Astrocyte (in vitro differentiated cells and primary cell): ENCODE data around the gene GNAQ. TPM values are rescaled to one million over a fixed set of nuclear protein-coding genes. Genes with fewer than 3 reads are reported as not detected.

Source experiments
- DNase-seq: peaks from one replicate; pipeline ENCODE4 v3.0.0-alpha.2; 2010; ENCODE audit warnings: low read depth
- FAIRE-seq: peaks from 2 replicates; lab custom pipeline; 2011; peaks lifted over from hg19 to GRCh38; lab: Jason Lieb, UNC
- H2AFZ ChIP-seq: 2 replicates; pipeline ENCODE4 v1.6.0; 2012; ENCODE audit warnings: low read depth, low read length, inconsistent platforms
- H3K27ac ChIP-seq: 2 replicates; pipeline ENCODE4 v1.5.1; 2011; ENCODE audit warnings: low read depth, low read length, inconsistent platforms
- H3K27me3 ChIP-seq: 2 replicates; pipeline ENCODE4 v1.6.0; 2011; ENCODE audit warnings: low read length, inconsistent platforms; ENCODE audit not compliant: insufficient read depth
- H3K36me3 ChIP-seq: 2 replicates; pipeline ENCODE4 v1.5.1; 2011; ENCODE audit warnings: low read length, inconsistent platforms; ENCODE audit not compliant: insufficient read depth
- H3K4me1 ChIP-seq: 2 replicates; pipeline ENCODE4 v1.5.1; 2011; ENCODE audit warnings: low read length, inconsistent platforms; ENCODE audit not compliant: insufficient read depth
- H3K4me2 ChIP-seq: 2 replicates; pipeline ENCODE4 v1.6.0; 2012; ENCODE audit warnings: low read length, inconsistent platforms
- H3K4me3 ChIP-seq: 2 replicates; pipeline ENCODE4 v1.5.1; 2011; ENCODE audit warnings: low read depth, mild to moderate bottlenecking, low read length, inconsistent platforms; ENCODE audit not compliant: insufficient read depth
- H3K79me2 ChIP-seq: 2 replicates; pipeline ENCODE4 v1.6.0; 2012; ENCODE audit warnings: mild to moderate bottlenecking, low read length, inconsistent platforms; ENCODE audit not compliant: insufficient read depth
- H3K9ac ChIP-seq: 2 replicates; pipeline ENCODE4 v1.6.0; 2012; ENCODE audit warnings: mild to moderate bottlenecking, low read length, inconsistent platforms
- H3K9me3 ChIP-seq: 2 replicates; pipeline ENCODE4 v1.5.1; 2012; ENCODE audit warnings: low read depth, mild to moderate bottlenecking, low read length, inconsistent platforms; ENCODE audit not compliant: insufficient read depth
- H4K20me1 ChIP-seq: 2 replicates; pipeline ENCODE4 v1.6.0; 2012; ENCODE audit warnings: low read length, inconsistent platforms; ENCODE audit not compliant: insufficient read depth
- H3K27ac Mint-ChIP-seq: one replicate; pipeline ENCODE4 v1.8.0; 2021; ENCODE audit warnings: mild to moderate bottlenecking, mixed read lengths; ENCODE audit not compliant: unreplicated experiment
- H3K27me3 Mint-ChIP-seq: one replicate; pipeline ENCODE4 v1.8.0; 2021; ENCODE audit warnings: low read depth, mixed read lengths; ENCODE audit not compliant: unreplicated experiment
- H3K36me3 Mint-ChIP-seq: one replicate; pipeline ENCODE4 v1.8.0; 2021; ENCODE audit warnings: low read depth, mixed read lengths; ENCODE audit not compliant: unreplicated experiment
- H3K4me1 Mint-ChIP-seq: one replicate; pipeline ENCODE4 v1.8.0; 2021; ENCODE audit warnings: low read depth, mixed read lengths; ENCODE audit not compliant: unreplicated experiment
- H3K4me3 Mint-ChIP-seq: one replicate; pipeline ENCODE4 v1.8.0; 2021; ENCODE audit warnings: mild to moderate bottlenecking, moderate library complexity, mixed read lengths; ENCODE audit not compliant: unreplicated experiment
- H3K9me3 Mint-ChIP-seq: one replicate; pipeline ENCODE4 v1.8.0; 2021; ENCODE audit warnings: mild to moderate bottlenecking, mixed read lengths; ENCODE audit not compliant: unreplicated experiment
- CTCF ChIP-seq: IDR thresholded peaks from 2 replicates; pipeline ENCODE4 v1.5.1; 2011; ENCODE audit warnings: low read depth, mild to moderate bottlenecking, inconsistent platforms, low read length, moderate library complexity; ENCODE audit not compliant: insufficient read depth
- EZH2 ChIP-seq: IDR thresholded peaks from 2 replicates; pipeline ENCODE4 v1.6.1; 2012; ENCODE audit warnings: mild to moderate bottlenecking, low read length, inconsistent platforms; ENCODE audit not compliant: insufficient read depth
- total RNA-seq: library from RNA; stranded (reverse); gene quantifications from 2 replicates; pipeline ENCODE4 v1.2.1, GENCODE V29; 2021

Gene GNAQ
- total RNA-seq, 1 donor from 2014 or later: 74.9 TPM

- Histone ChIP-seq H3K9ac (no peak overlapping the region), H4K20me1 (peaks cover 25% of the 10 kb centered on the region), H3K4me3 (no peak overlapping the region), H3K36me3 (no peaks in the 10 kb centered on the region), H3K4me2 (no peak overlapping the region), H3K9me3 (peaks cover 3% of the 10 kb centered on the region), H3K27me3 (no peaks in the 10 kb centered on the region), H3K4me1 (peaks cover 11% of the 10 kb centered on the region), H3K79me2 (peaks cover 10% of the 10 kb centered on the region), H3K27ac (no peak overlapping the region), H2AFZ (no peak overlapping the region)
- no peaks in the 10 kb centered on the region for H3K27me3 Mint-ChIP-seq
- H3K36me3 Mint-ChIP-seq: no peaks in the 10 kb centered on the region
- DNase-seq: no peak
- H3K4me1 Mint-ChIP-seq: peaks cover 19% of the 10 kb centered on the region
- no peak overlapping the region for H3K27ac Mint-ChIP-seq
- FAIRE-seq: peak; percentile 5
- H3K9me3 Mint-ChIP-seq: no peaks in the 10 kb centered on the region
- no peak for TF ChIP-seq CTCF
- TF ChIP-seq EZH2: no peak
- no peak overlapping the region for H3K4me3 Mint-ChIP-seq
Observed at GRCh38 chr9:77830618-77831285, 200.9 kb downstream of the GNAQ start.

GRCh38 chr9:77829420-77829819 lies 202.2 kb downstream of the GNAQ start:
- FAIRE-seq (no peak), DNase-seq (peak; percentile 67)
- Histone ChIP-seq H3K4me1 (peaks cover 11% of the 10 kb centered on the region), H3K27ac (no peak overlapping the region), H4K20me1 (peaks cover 13% of the 10 kb centered on the region), H3K9ac (no peak overlapping the region), H3K9me3 (peaks cover 3% of the 10 kb centered on the region), H3K4me3 (no peak overlapping the region), H3K79me2 (peaks cover 13% of the 10 kb centered on the region), H3K27me3 (no peaks in the 10 kb centered on the region), H3K36me3 (no peaks in the 10 kb centered on the region), H2AFZ (no peak overlapping the region), H3K4me2 (no peak overlapping the region)
- TF ChIP-seq CTCF (no peak), EZH2 (no peak)
- peaks cover 4% of the 10 kb centered on the region for H3K36me3 Mint-ChIP-seq
- H3K27ac Mint-ChIP-seq: peak overlapping the region; percentile 15
- no peak overlapping the region for H3K4me3 Mint-ChIP-seq
- peaks cover 11% of the 10 kb centered on the region for H3K4me1 Mint-ChIP-seq
- no peaks in the 10 kb centered on the region for H3K9me3 Mint-ChIP-seq
- H3K27me3 Mint-ChIP-seq: no peaks in the 10 kb centered on the region

- Histone ChIP-seq H4K20me1 (peaks cover 13% of the 10 kb centered on the region), H3K4me3 (no peak overlapping the region), H3K27ac (peak overlapping the region; percentile 37), H2AFZ (no peak overlapping the region), H3K4me2 (peak overlapping the region; percentile 15), H3K9me3 (no peaks in the 10 kb centered on the region), H3K9ac (no peak overlapping the region), H3K27me3 (no peaks in the 10 kb centered on the region), H3K4me1 (peaks cover 11% of the 10 kb centered on the region), H3K36me3 (no peaks in the 10 kb centered on the region), H3K79me2 (peaks cover 8% of the 10 kb centered on the region)
- no peaks in the 10 kb centered on the region for H3K27me3 Mint-ChIP-seq
- H3K9me3 Mint-ChIP-seq: no peaks in the 10 kb centered on the region
- TF ChIP-seq CTCF: no peak
- TF ChIP-seq EZH2: no peak
- peaks cover 11% of the 10 kb centered on the region for H3K4me1 Mint-ChIP-seq
- DNase-seq (no peak), FAIRE-seq (no peak)
- no peak overlapping the region for H3K4me3 Mint-ChIP-seq
- H3K36me3 Mint-ChIP-seq: peaks cover 4% of the 10 kb centered on the region
- no peak overlapping the region for H3K27ac Mint-ChIP-seq
Observed at GRCh38 chr9:77827104-77827784, 204.4 kb downstream of the GNAQ start.
